Left lung (tissue), 10 donors: ENCODE data around the gene TPCN2. TPM values are rescaled to one million over a fixed set of nuclear protein-coding genes. Genes with fewer than 3 reads are reported as not detected.

ENCODE experiments used
- ATAC-seq: fragments of 200-7000 bp; cut with Tn5 transposase; one replicate; pipeline ENCODE4 v1.9.1; 2020; ENCODE audit warnings: moderate library complexity
- DNase-seq, 4 donors: peaks; one replicate each; pipeline ENCODE4 v3.0.0-alpha.2; 2013 to 2020
- H3K27ac ChIP-seq, 2 donors: fragments of 200-600 bp; sonication (generic) in 1 of 2; one replicate each; pipeline versions ENCODE4 v1.5.0 to v1.8.0; 2020 to 2021
- H3K27me3 ChIP-seq, 2 donors: fragments of 200-600 bp; sonication (generic) in 1 of 2; one replicate each; pipeline versions ENCODE4 v1.5.0 to v1.8.0; 2020 to 2021
- H3K36me3 ChIP-seq, 2 donors: fragments of 200-600 bp; sonication (generic) in 1 of 2; one replicate each; pipeline versions ENCODE4 v1.5.0 to v1.8.0; 2020 to 2021
- H3K4me1 ChIP-seq, 2 donors: fragments of 200-600 bp; one replicate each; pipeline ENCODE4 v1.8.0; 2021
- H3K4me3 ChIP-seq, 2 donors: fragments of 200-600 bp; sonication (generic) in 1 of 2; one replicate each; pipeline versions ENCODE4 v1.5.0 to v1.8.0; 2020 to 2021; ENCODE audit warnings: mild to moderate bottlenecking in 1 of 2
- H3K9me3 ChIP-seq, 2 donors: fragments of 200-600 bp; sonication (generic) in 1 of 2; one replicate each; pipeline versions ENCODE4 v1.5.0 to v1.8.0; 2020 to 2021
- intact Hi-C, 2 donors: fragments of 100-400 bp; cut with DNase I; formaldehyde crosslinking; loops; one replicate each; pipeline versions ENCODE4 v1.11.2 to v1.14.2; 2022
- polyA plus RNA-seq, 6 donors: library from polyadenylated mRNA; unstranded; fragments of 120-200 nt; gene quantifications; one replicate each; pipeline ENCODE4 v1.2.1, GENCODE V29; 2013; ENCODE audit not compliant: insufficient read length in 6 of 6
- total RNA-seq, 2 donors: library from RNA; stranded (reverse); fragmentation: NEBNext Ultra II Directional; extraction: Animal tissue kit (Norgen Biotek cat#: 25700); gene quantifications; one replicate each; pipeline ENCODE4 v1.2.1, GENCODE V29; 2021
- TF ChIP-seq, protein P1 (sequence below), 2 donors: fragments of 200-600 bp; sonication (generic) in 1 of 2; IDR thresholded peaks; one replicate each; pipeline versions ENCODE4 v1.5.0 to v1.8.0; 2021; ENCODE audit warnings: antibody characterized with exemption in 2 of 2
- donor health status: DM: no; HTN: yes; CAD: no.
- donor health status: DM: no; HTN: no; CAD: no.

Gene TPCN2
- total and polyA plus RNA-seq, 8 donors, result 12.1 to 22.0 (median 14.9) TPM

DNA sequence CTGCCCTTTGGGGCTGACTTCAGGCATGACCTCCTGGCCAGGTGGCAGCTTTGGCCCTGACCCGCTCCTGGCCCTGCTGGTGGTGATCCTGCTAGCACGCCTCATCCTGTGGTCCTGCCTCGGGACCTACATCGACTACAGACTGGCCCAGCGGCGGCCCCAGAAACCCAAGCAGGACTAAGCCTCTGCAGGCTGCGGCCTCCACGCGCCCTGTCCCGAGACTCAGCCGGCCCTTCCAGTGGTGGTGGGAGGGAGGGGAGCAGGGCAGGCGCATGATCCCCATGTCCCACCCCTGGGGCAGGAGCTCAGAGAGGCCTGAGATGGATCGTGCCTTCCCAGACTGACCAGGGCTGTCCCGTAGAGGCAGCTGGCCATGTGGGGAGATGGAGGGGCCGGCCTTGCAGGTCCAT is 109.1 kb downstream of the TPCN2 start:
- intact Hi-C loops, result no loop called here
- H3K9me3 ChIP-seq, result no peaks in the 10 kb centered on the region
- DNase-seq (no peak), ATAC-seq (no peak)
- H3K4me1 ChIP-seq, result peaks cover 9 to 17% of the 10 kb centered on the region in 2 donors
- no peak overlapping the region for H3K4me3 ChIP-seq
- no peak overlapping the region for H3K27ac ChIP-seq
- peaks cover 0 to 12% of the 10 kb centered on the region in 2 donors for H3K27me3 ChIP-seq
- TF ChIP-seq, protein P1, sequence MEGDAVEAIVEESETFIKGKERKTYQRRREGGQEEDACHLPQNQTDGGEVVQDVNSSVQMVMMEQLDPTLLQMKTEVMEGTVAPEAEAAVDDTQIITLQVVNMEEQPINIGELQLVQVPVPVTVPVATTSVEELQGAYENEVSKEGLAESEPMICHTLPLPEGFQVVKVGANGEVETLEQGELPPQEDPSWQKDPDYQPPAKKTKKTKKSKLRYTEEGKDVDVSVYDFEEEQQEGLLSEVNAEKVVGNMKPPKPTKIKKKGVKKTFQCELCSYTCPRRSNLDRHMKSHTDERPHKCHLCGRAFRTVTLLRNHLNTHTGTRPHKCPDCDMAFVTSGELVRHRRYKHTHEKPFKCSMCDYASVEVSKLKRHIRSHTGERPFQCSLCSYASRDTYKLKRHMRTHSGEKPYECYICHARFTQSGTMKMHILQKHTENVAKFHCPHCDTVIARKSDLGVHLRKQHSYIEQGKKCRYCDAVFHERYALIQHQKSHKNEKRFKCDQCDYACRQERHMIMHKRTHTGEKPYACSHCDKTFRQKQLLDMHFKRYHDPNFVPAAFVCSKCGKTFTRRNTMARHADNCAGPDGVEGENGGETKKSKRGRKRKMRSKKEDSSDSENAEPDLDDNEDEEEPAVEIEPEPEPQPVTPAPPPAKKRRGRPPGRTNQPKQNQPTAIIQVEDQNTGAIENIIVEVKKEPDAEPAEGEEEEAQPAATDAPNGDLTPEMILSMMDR (IDR thresholded peaks at IDR 0.05), result no peak
- H3K36me3 ChIP-seq, result no peaks in the 10 kb centered on the region

DNA sequence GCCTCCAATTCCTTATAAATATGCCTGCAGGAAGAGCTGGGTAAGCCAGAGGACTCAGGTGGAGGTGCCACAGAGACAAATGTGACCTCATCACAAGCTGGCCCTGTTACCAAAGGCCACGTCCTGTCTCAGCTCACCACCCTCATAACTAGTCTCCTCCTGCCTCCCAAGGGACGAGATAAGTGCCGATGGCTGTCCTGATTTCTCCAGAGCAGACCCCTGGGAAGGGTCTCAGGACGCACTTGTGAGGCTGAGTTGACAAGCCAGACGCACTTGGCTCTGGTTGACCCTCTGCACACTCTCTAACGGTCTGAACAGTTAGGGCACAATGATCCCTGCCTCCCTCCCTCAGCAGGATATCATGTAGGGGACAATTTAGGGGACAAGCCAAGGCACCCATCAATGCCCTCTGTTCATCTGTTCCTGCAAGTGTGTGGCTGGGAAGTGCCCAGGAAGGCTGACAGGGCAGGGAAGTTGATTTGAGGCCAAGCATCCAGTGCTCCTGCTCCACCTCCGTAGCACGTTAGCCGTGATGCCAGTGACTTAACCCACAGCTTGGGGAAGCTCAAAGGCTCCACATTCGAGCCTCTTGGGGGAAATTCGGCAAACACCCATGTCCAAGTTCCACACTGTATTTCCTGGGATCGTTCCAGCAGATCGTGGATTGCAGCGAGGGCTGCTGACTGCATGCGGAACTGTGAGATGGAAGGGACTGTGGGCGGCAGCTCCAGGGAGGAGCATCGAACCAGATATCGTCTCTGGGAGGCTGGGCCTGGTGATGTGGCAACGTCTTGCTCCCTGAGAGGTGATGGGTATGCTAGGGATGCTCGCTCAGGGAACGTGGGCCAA is 109.8 kb downstream of the TPCN2 start:
- intact Hi-C loops, result no loop called here
- no peak overlapping the region for H3K4me3 ChIP-seq
- H3K27me3 ChIP-seq, result peaks cover 0 to 12% of the 10 kb centered on the region in 2 donors
- H3K27ac ChIP-seq, result no peak overlapping the region
- ATAC-seq (no peak), DNase-seq (no peak)
- H3K4me1 ChIP-seq, result peaks cover 9 to 17% of the 10 kb centered on the region in 2 donors
- no peaks in the 10 kb centered on the region for H3K36me3 ChIP-seq
- no peaks in the 10 kb centered on the region for H3K9me3 ChIP-seq
- TF ChIP-seq, protein P1 (IDR thresholded peaks at IDR 0.05), result no peak

DNA sequence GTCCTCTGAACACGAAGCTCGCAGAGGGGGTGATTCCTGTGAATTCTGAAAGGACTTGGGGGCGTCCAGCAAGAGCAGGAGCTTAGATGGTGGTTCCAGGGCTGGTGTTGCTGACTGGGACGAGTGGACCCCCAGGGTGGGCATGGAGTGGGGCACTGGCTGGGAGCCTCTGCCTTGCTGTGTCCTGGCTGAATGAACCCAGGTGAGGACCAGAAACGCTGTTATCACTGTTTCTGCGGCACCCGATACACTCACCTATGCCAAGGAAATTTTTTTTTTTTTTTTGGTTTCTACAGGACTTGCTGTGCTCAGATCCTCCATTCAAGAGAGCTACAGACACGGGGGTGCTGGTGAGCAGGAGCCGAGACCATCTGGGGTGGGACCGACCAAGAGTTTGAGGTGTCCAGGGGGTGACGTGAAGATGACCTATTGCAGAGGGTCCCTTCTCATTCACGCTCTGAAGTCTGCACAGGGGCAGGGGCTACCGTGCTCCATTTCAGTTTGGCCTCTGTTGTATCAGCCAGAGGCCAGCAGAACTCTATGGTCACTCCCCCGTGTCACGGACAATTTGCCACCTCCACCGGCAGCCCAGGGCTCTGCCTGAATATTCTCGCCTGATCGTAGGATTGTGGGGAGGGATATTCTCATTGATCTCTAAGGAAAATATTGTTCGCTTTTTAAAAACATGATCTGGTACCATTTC is 110.6 kb downstream of the TPCN2 start:
- DNase-seq, result peak in 1 of 4 donors; percentile 13
- intact Hi-C loops, result no loop called here
- peaks cover 0 to 12% of the 10 kb centered on the region in 2 donors for H3K27me3 ChIP-seq
- H3K36me3 ChIP-seq, result no peaks in the 10 kb centered on the region
- H3K4me1 ChIP-seq, result peaks cover 9 to 17% of the 10 kb centered on the region in 2 donors
- H3K27ac ChIP-seq, result no peak overlapping the region
- no peak for ATAC-seq
- peaks cover 0 to 5% of the 10 kb centered on the region in 2 donors for H3K9me3 ChIP-seq
- H3K4me3 ChIP-seq, result no peak overlapping the region
- TF ChIP-seq, protein P1 (IDR thresholded peaks at IDR 0.05), result no peak

DNA sequence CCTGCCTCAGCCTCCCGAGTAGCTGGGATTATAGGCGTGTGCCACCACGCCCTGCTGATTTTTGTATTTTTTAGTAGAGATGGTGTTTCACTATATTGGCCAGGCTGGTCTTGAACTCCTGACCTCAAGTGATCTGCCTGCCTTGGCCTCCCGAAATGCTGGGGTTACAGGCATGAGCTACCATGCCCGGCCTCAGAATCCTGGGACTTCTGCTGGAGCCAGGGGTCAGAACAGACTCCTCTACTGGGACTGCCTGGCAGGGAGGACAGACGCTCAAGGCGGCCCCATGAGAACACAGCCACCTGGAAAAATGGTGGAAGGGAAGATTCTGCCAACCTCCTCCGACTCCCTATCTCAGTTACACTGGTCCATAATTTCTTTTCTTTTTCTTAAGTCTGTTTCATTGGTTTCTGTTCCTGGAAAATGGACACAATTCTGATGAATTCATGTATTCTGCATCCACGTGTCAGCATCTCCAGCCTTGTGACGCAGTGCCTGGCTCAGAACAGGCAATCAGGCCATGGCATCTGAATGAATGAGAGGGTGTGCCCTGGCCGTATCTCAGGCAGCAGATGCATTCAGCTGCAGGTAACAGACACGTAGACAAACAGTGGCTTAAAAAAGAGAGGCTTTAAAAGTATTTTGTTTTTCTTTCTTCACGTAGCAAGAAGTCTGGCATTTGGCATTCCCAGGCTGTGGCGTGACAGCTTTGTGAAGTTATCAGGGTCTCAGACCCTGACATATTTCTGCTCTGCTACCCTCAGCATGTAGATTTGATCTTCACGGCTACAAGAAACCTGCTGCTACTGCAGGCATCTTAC is 111.8 kb downstream of the TPCN2 start:
- intact Hi-C loops, result no loop called here
- Histone ChIP-seq H3K27ac (no peak overlapping the region), H3K9me3 (peaks cover 0 to 5% of the 10 kb centered on the region in 2 donors), H3K27me3 (peaks cover 0 to 12% of the 10 kb centered on the region in 2 donors), H3K36me3 (no peaks in the 10 kb centered on the region), H3K4me3 (no peak overlapping the region), H3K4me1 (peaks cover 9 to 12% of the 10 kb centered on the region in 2 donors)
- TF ChIP-seq, protein P1 (IDR thresholded peaks at IDR 0.05), result no peak
- no peak for DNase-seq
- no peak for ATAC-seq
